Measurements from ENCODE around the gene ZNF446.

ZNF446 gene

DNA sequence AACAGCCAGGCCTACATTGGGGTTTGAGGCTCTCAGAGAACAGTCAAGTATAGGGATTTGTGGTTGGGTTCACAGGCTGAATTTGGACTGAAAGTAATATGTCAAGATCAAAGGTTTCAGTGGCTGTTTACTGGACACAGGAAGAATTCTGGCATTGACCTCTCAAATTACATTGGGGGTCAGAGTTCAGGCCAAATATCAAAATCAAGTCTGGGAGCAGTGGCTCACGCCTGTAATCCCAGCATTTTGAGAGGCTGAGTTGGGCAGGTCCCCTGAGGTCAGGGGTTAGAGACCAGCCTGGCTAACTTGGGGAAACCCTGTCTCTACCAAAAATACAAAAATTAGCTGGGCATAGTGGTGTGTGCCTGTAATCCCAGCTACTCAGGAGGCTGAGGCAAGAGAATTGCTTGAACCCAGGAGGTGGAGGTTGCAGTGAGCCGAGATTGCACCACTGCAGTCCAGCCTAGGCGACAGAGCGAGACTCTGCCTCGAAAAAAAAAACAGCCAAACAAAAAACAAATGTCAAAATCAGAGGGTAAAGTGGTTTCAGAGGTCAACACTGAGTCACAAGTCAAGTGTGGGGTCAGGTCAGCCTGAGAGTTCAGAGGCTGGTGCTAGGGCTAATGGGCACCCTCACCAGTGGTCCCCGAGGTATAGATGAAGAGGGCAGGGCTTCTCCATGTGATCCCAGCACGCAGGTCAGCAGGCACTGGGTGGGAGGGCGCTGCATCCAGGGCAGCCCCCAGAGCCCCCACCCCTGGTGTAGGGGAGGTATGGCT is 34.1 kb downstream of the ZNF446 start:
- peaks cover 5% of the 10 kb centered on the region for H3K9me3 ChIP-seq (ENCODE audit: insufficient read depth, low read length, severe bottlenecking)
- no peak overlapping the region for H3K9ac ChIP-seq (ENCODE audit: low read depth, low read length)
- H3K4me3 ChIP-seq (ENCODE audit: low read depth in 1 of 2, low read length in 2 of 2): no peak overlapping the region
- H3K27me3 ChIP-seq (ENCODE audit: insufficient read depth, low read length, poor library complexity): no peaks in the 10 kb centered on the region
- no peak overlapping the region for H3K4me2 ChIP-seq (ENCODE audit: insufficient read depth, low read length)
- no peaks in the 10 kb centered on the region for H4K20me1 ChIP-seq (ENCODE audit: insufficient read depth, low read length)
- no peak overlapping the region for H3K27ac ChIP-seq (ENCODE audit: low read length)
- H2AFZ ChIP-seq (ENCODE audit: low read depth, low read length): no peak overlapping the region
- TF ChIP-seq CTCF (IDR thresholded peaks at IDR 0.05; ENCODE audit: borderline replicate concordance, extremely low read depth, low read length, poor library complexity, severe bottlenecking): no peak
- TF ChIP-seq EZH2 (IDR thresholded peaks at IDR 0.05; ENCODE audit: borderline replicate concordance, low read depth, low read length, severe bottlenecking): no peak
- H3K79me2 ChIP-seq (ENCODE audit: insufficient read depth, low read length): peaks cover 11% of the 10 kb centered on the region
- peaks cover 18% of the 10 kb centered on the region for H3K4me1 ChIP-seq (ENCODE audit: insufficient read depth, low read length)
- H3K36me3 ChIP-seq (ENCODE audit: insufficient read depth, low read length): peaks cover 5% of the 10 kb centered on the region; the same call in 1 of the 2 replicates
- ATAC-seq (ENCODE audit: insufficient read depth, low read depth): no peak
- no peak for DNase-seq

- no peak within 1 kb of the TSS for H3K27ac ChIP-seq (ENCODE audit: low read length)
- H3K4me3 ChIP-seq (ENCODE audit: low read depth in 1 of 2, low read length in 2 of 2): no peak within 1 kb of the TSS
- no peak within 1 kb of the TSS for H3K9ac ChIP-seq (ENCODE audit: low read depth, low read length)
- no peak for DNase-seq
- no peak for ATAC-seq (ENCODE audit: insufficient read depth, low read depth)
- H3K4me2 ChIP-seq (ENCODE audit: insufficient read depth, low read length): no peak within 1 kb of the TSS
- peaks cover 31% of the 10 kb centered on the region for H3K4me1 ChIP-seq (ENCODE audit: insufficient read depth, low read length)
- H3K9me3 ChIP-seq (ENCODE audit: insufficient read depth, low read length, severe bottlenecking): peaks cover 5% of the 10 kb centered on the region
- H3K79me2 ChIP-seq (ENCODE audit: insufficient read depth, low read length): peaks cover 24% of the 10 kb centered on the region
- H4K20me1 ChIP-seq (ENCODE audit: insufficient read depth, low read length): 0 out of 2 replicates have a peak, but pooled peaks cover 5% of the 10 kb centered on the region
- peaks cover 17% of the 10 kb centered on the region for H3K36me3 ChIP-seq (ENCODE audit: insufficient read depth, low read length)
- H2AFZ ChIP-seq (ENCODE audit: low read depth, low read length): no peak within 1 kb of the TSS
- H3K27me3 ChIP-seq (ENCODE audit: insufficient read depth, low read length, poor library complexity): no peaks in the 10 kb centered on the region
- TF ChIP-seq EZH2 (IDR thresholded peaks at IDR 0.05; ENCODE audit: borderline replicate concordance, low read depth, low read length, severe bottlenecking): no peak
- no peak for TF ChIP-seq CTCF (IDR thresholded peaks at IDR 0.05; ENCODE audit: borderline replicate concordance, extremely low read depth, low read length, poor library complexity, severe bottlenecking)
Measured at GRCh38 chr19:58511353-58512208, 35.4 kb downstream of the ZNF446 start, which contains the start of gene SLC27A5. TSS of gene SLC27A5 (minus strand) at chr19:58511992. CDS start at chr19:58511955, 37 bp downstream.

DNA sequence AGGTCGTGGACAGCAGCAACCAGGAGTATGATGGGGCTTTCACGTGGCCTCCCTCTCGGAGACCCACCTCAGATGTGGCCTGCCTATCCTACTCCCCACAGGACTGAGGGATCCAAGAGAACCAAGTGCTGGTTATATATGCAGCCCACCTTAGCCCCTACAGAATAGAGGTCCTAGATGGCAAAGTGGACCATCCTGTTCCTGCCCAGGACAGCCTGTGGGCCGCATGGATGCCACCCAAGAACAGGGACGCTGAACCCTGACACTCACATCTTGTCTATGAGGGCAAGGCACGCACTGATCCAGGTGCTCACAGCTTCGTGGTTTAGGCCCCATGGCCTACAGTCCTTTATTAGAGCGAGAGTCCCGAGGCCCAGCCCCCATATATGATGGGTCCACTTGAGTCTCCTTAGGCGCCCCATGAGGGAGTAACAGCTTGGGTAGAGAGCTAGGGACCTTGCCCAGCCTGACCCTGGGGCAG is 37.1 kb downstream of the ZNF446 start:
- DNase-seq (no peak), ATAC-seq (ENCODE audit: insufficient read depth, low read depth) (peak; percentile 2; the same call in 1 of the 3 replicates)
- Histone ChIP-seq H3K27ac (ENCODE audit: low read length) (peak overlapping the region; percentile 91), H3K79me2 (ENCODE audit: insufficient read depth, low read length) (peaks cover 41% of the 10 kb centered on the region), H3K4me1 (ENCODE audit: insufficient read depth, low read length) (peaks cover 48% of the 10 kb centered on the region), H3K4me3 (ENCODE audit: low read depth in 1 of 2, low read length in 2 of 2) (peak overlapping the region in 1 of 2 experiments; percentile 94; a peak in 2 of 4 replicates), H3K9ac (ENCODE audit: low read depth, low read length) (peak overlapping the region; percentile 79), H4K20me1 (ENCODE audit: insufficient read depth, low read length) (peaks cover 15% of the 10 kb centered on the region), H3K9me3 (ENCODE audit: insufficient read depth, low read length, severe bottlenecking) (no peaks in the 10 kb centered on the region), H3K4me2 (ENCODE audit: insufficient read depth, low read length) (peak overlapping the region; percentile 98), H2AFZ (ENCODE audit: low read depth, low read length) (peak overlapping the region; percentile 69), H3K36me3 (ENCODE audit: insufficient read depth, low read length) (peaks cover 29% of the 10 kb centered on the region), H3K27me3 (ENCODE audit: insufficient read depth, low read length, poor library complexity) (no peaks in the 10 kb centered on the region)
- TF ChIP-seq EZH2 (IDR thresholded peaks at IDR 0.05; ENCODE audit: borderline replicate concordance, low read depth, low read length, severe bottlenecking) (no peak), CTCF (IDR thresholded peaks at IDR 0.05; ENCODE audit: borderline replicate concordance, extremely low read depth, low read length, poor library complexity, severe bottlenecking) (no peak)

Data from DND-41 (cell line).